BLaER1 treated with 17β-estradiol and CSF1 and Interleukin-3, amounts not matched to agents 10 nM and 100 nM (cell line): ENCODE data around the gene NLRP5.

Experiments
- H3K27ac ChIP-seq, 11 experiments: shearing (Covaris generic); formaldehyde crosslinking; 2 replicates each; pipeline ENCODE4 v1.8.1; 2022
- H3K27me3 ChIP-seq, 11 experiments: shearing (Covaris generic); formaldehyde crosslinking; 2 replicates each; pipeline ENCODE4 v1.8.1; 2022
- H3K36me3 ChIP-seq, 11 experiments: shearing (Covaris generic); formaldehyde crosslinking; 2 replicates each; pipeline ENCODE4 v1.8.1; 2022
- H3K4me1 ChIP-seq, 10 experiments: shearing (Covaris generic); formaldehyde crosslinking; 2 replicates each; pipeline ENCODE4 v1.8.1; 2022
- H3K4me2 ChIP-seq, 11 experiments: shearing (Covaris generic); formaldehyde crosslinking; 2 replicates each; pipeline ENCODE4 v1.8.1; 2022
- H3K4me3 ChIP-seq, 10 experiments: shearing (Covaris generic); formaldehyde crosslinking; 2 replicates each; pipeline ENCODE4 v1.8.1; 2022
- H3K9ac ChIP-seq, 11 experiments: shearing (Covaris generic); formaldehyde crosslinking; 2 replicates each; pipeline ENCODE4 v1.8.1; 2022
- H3K9me3 ChIP-seq, 11 experiments: shearing (Covaris generic); formaldehyde crosslinking; replicated peaks in 1 of 11; 2 replicates each; pipeline ENCODE4 v1.8.1; 2022
- H4K20me1 ChIP-seq, 11 experiments: shearing (Covaris generic); formaldehyde crosslinking; 2 replicates each; pipeline ENCODE4 v1.8.1; 2022
- Cebpa-rat ChIP-seq, 11 experiments: shearing (Covaris generic); IDR thresholded peaks; 2 replicates each; pipeline ENCODE4 v1.8.1; 2022

The NLRP5 gene

GRCh38 chr19:56066152-56067023 is 79.8 kb downstream of the NLRP5 start:
- TF ChIP-seq Cebpa-rat (IDR thresholded peaks at IDR 0.05), result no peak
- Histone ChIP-seq H3K9ac (peak overlapping the region in 10 of 11 experiments; percentile 24 to 70 (median 55); a peak in 17 of 22 replicates), H3K27me3 (no peaks in the 10 kb centered on the region), H3K27ac (no peak overlapping the region; a peak in 1 of 22 replicates), H3K9me3 (no peaks in the 10 kb centered on the region; a peak in 1 of 22 replicates), H3K36me3 (no peaks in the 10 kb centered on the region), H3K4me2 (peak overlapping the region; percentile 84 to 98 (median 91)), H3K4me3 (peak overlapping the region; percentile 42 to 71 (median 58)), H4K20me1 (no peaks in the 10 kb centered on the region), H3K4me1 (peaks cover 0 to 12% (median 11%) of the 10 kb centered on the region in 10 experiments; a peak in 15 of 20 replicates)

DNA sequence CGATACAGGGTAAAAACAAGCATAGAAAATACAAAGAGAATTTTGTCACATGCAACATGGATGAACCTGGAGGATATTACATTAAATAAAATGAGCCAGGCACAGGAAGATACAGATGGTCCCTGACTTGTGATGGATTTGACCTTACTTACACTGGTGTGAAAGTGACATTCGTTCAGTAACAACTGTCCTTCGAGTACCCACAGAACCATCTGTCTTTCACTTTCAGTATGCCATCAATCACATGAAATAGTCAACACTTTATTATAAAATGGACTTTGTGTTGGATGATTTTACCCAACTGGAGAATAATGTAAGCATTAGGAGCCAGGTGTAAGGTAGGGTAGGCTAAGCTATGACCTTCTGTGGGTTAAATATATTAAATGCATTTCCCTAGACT is 83.1 kb downstream of the NLRP5 start:
- no peak overlapping the region for H3K9ac ChIP-seq
- no peak overlapping the region for H3K4me3 ChIP-seq
- no peaks in the 10 kb centered on the region for H3K27me3 ChIP-seq
- no peak overlapping the region for H3K4me2 ChIP-seq
- peaks cover 0 to 12% (median 11%) of the 10 kb centered on the region in 10 experiments; a peak in 15 of 20 replicates for H3K4me1 ChIP-seq
- no peak overlapping the region for H3K27ac ChIP-seq
- no peaks in the 10 kb centered on the region for H3K36me3 ChIP-seq
- no peaks in the 10 kb centered on the region for H4K20me1 ChIP-seq
- no peaks in the 10 kb centered on the region; a peak in 1 of 22 replicates for H3K9me3 ChIP-seq
- TF ChIP-seq Cebpa-rat (IDR thresholded peaks at IDR 0.05), result no peak

GRCh38 chr19:56071151-56071550 is 84.6 kb downstream of the NLRP5 start:
- H3K9me3 ChIP-seq, result no peaks in the 10 kb centered on the region; a peak in 1 of 22 replicates
- no peaks in the 10 kb centered on the region for H3K36me3 ChIP-seq
- no peak overlapping the region for H3K27ac ChIP-seq
- no peak overlapping the region for H3K4me3 ChIP-seq
- no peak for TF ChIP-seq Cebpa-rat (IDR thresholded peaks at IDR 0.05)
- no peak overlapping the region for H3K9ac ChIP-seq
- peaks cover 0 to 11% (median 9%) of the 10 kb centered on the region in 10 experiments; a peak in 15 of 20 replicates for H3K4me1 ChIP-seq
- no peak overlapping the region for H3K4me2 ChIP-seq
- H3K27me3 ChIP-seq, result no peaks in the 10 kb centered on the region
- H4K20me1 ChIP-seq, result no peaks in the 10 kb centered on the region

DNA sequence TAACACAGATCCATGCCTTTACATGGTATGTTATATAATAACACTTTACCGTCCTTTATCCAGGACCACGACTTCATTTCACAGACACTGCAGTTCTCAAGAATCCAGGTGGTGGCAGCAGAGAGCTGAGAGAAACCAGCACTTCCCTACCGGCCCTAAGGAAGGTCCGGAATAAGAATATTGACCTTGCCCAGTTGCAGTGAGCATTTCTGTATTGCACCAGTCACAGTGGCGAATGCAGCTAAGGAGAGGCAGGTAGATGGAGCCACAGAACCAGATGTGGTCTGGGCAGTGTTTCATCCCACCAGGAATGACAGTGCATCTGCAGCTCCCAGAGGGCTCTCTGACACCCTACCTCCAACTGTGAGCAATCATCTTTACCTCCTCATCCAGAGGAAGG is 89.9 kb downstream of the NLRP5 start:
- no peak overlapping the region for H3K4me2 ChIP-seq
- H3K27ac ChIP-seq, result no peak overlapping the region
- H3K4me3 ChIP-seq, result no peak overlapping the region
- H3K9ac ChIP-seq, result no peak overlapping the region
- H3K4me1 ChIP-seq, result peaks cover 8 to 15% (median 11%) of the 10 kb centered on the region in 10 experiments
- no peak for TF ChIP-seq Cebpa-rat (IDR thresholded peaks at IDR 0.05)
- peaks cover 0 to 6% (median 0%) of the 10 kb centered on the region in 11 experiments; a peak in 2 of 22 replicates for H3K9me3 ChIP-seq
- peaks cover 0 to 5% (median 0%) of the 10 kb centered on the region in 11 experiments; a peak in 3 of 22 replicates for H4K20me1 ChIP-seq
- no peaks in the 10 kb centered on the region for H3K36me3 ChIP-seq
- H3K27me3 ChIP-seq, result no peaks in the 10 kb centered on the region

DNA sequence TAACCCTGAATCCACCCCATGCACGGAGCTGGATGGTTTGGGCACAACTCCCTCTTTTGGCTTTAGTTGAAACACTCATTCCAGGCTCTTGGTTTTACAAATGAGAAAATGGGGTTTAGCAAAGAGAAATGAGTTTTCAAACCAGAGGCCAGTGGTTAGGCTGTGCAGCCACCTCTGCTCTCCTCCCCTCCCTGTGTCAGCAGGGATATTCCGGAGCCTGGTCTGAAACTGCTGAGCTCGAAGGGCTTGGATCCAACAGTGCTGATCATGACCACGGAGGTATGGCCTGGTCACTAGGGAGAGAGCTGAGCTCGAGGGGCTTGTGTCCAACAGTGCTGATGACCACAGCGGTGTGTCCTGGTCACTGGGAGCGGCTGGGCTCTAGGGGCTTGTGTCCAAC is 93.0 kb downstream of the NLRP5 start:
- peaks cover 0 to 6% (median 0%) of the 10 kb centered on the region in 11 experiments; a peak in 2 of 22 replicates for H3K9me3 ChIP-seq

GRCh38 chr19:56080669-56081401 is 94.3 kb downstream of the NLRP5 start:
- Histone ChIP-seq H3K4me3 (peak overlapping the region; percentile 36 to 67 (median 52); a peak in 19 of 20 replicates), H3K27me3 (no peaks in the 10 kb centered on the region), H3K4me1 (peaks cover 17 to 25% (median 19%) of the 10 kb centered on the region in 10 experiments), H4K20me1 (peaks cover 20 to 41% (median 27%) of the 10 kb centered on the region in 11 experiments), H3K9me3 (peaks cover 0 to 6% (median 0%) of the 10 kb centered on the region in 11 experiments; a peak in 2 of 22 replicates), H3K9ac (peak overlapping the region; percentile 23 to 70 (median 67); a peak in 21 of 22 replicates), H3K4me2 (peak overlapping the region; percentile 81 to 99 (median 95)), H3K36me3 (peaks cover 4 to 9% (median 9%) of the 10 kb centered on the region in 11 experiments; a peak in 19 of 22 replicates), H3K27ac (peak overlapping the region; percentile 21 to 68 (median 60); a peak in 20 of 22 replicates)
- TF ChIP-seq Cebpa-rat (IDR thresholded peaks at IDR 0.05), result no peak

More for the DNA sequence above, 93.0 kb downstream of the NLRP5 start:
- Histone ChIP-seq H3K27ac (no peak overlapping the region), H3K4me3 (no peak overlapping the region), H3K27me3 (no peaks in the 10 kb centered on the region), H3K9ac (no peak overlapping the region), H4K20me1 (peaks cover 7 to 29% (median 14%) of the 10 kb centered on the region in 11 experiments; a peak in 16 of 22 replicates), H3K4me2 (peak overlapping the region in 2 of 11 experiments; percentile 7 to 19; a peak in 2 of 22 replicates), H3K36me3 (no peaks in the 10 kb centered on the region; a peak in 1 of 22 replicates), H3K4me1 (peaks cover 17 to 25% (median 19%) of the 10 kb centered on the region in 10 experiments)
- no peak for TF ChIP-seq Cebpa-rat (IDR thresholded peaks at IDR 0.05)

GRCh38 chr19:56083668-56084067 is 97.1 kb downstream of the NLRP5 start:
- Histone ChIP-seq H3K36me3 (peaks cover 22 to 35% (median 30%) of the 10 kb centered on the region in 11 experiments; a peak in 21 of 22 replicates), H3K27ac (no peak overlapping the region), H3K4me3 (no peak overlapping the region), H3K9ac (no peak overlapping the region), H3K4me2 (no peak overlapping the region), H3K4me1 (peaks cover 17 to 25% (median 19%) of the 10 kb centered on the region in 10 experiments), H3K27me3 (no peaks in the 10 kb centered on the region), H3K9me3 (no peaks in the 10 kb centered on the region), H4K20me1 (peaks cover 29 to 70% (median 51%) of the 10 kb centered on the region in 11 experiments)
- no peak for TF ChIP-seq Cebpa-rat (IDR thresholded peaks at IDR 0.05)

DNA sequence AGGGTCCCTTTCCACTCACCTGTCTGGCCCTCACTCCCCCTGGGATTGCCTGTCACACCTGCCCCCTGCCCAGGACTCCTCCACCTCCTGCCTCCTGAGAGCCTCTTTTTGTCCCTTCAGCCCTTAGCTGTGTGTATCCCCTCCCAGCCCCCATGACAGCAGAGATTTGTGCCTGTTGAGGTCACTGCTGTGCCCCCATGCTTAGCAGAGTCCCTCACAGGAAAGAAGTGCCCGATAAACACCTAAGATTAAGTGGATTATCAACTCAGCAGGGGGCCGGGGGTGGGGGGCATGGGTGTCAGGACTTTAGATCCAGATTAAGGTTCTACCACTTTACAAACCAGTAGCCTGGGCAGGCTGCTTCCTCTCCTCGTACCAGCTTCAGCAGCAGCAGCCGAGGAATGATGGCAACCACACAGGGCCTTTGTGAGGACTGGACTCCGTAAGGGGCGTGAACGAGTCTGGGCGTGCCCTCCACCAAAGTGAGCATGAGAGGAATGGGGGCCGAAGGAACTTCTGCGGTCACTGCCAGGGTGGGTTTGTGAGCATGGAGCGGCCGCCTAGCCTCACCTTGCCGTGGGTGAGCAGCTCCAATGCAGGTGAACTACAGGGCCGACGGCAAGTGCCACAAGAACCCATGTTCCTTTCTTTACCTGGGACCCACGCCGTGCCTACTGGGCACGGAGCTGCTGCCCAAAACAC is 98.4 kb downstream of the NLRP5 start:
- H3K27ac ChIP-seq, result no peak overlapping the region
- peaks cover 17 to 25% (median 21%) of the 10 kb centered on the region in 10 experiments for H3K4me1 ChIP-seq
- H3K4me3 ChIP-seq, result no peak overlapping the region
- no peaks in the 10 kb centered on the region for H3K9me3 ChIP-seq
- no peak for TF ChIP-seq Cebpa-rat (IDR thresholded peaks at IDR 0.05)
- H3K4me2 ChIP-seq, result no peak overlapping the region
- H3K9ac ChIP-seq, result no peak overlapping the region
- H3K36me3 ChIP-seq, result peaks cover 35 to 48% (median 43%) of the 10 kb centered on the region in 11 experiments
- peaks cover 41 to 83% (median 64%) of the 10 kb centered on the region in 11 experiments for H4K20me1 ChIP-seq
- H3K27me3 ChIP-seq, result no peaks in the 10 kb centered on the region
